Sigmoid colon (tissue), 7 donors: ENCODE measurements around the gene PJA1. TPM values are rescaled to one million over a fixed set of nuclear protein-coding genes. Genes with fewer than 3 reads are reported as not detected.
A peak's percentile ranks its signal among the peaks of the same experiment; 100 is the strongest.

Source experiments
- DNase-seq: peaks from one replicate; pipeline ENCODE4 v3.0.0-alpha.2; 2019
- H3K27ac ChIP-seq, 4 donors: fragments of 200-600 bp; sonication (generic); one replicate each; pipeline ENCODE4 v1.5.1; 2016 to 2019; ENCODE audit warnings: mild to moderate bottlenecking in 1 of 4
- H3K27me3 ChIP-seq, 3 donors: fragments of 200-600 bp; sonication (generic); one replicate each; pipeline ENCODE4 v1.5.1; 2019; ENCODE audit warnings: mild to moderate bottlenecking in 1 of 3
- H3K36me3 ChIP-seq, 4 donors: fragments of 200-600 bp; sonication (generic); one replicate each; pipeline ENCODE4 v1.5.1; 2016 to 2019
- H3K4me1 ChIP-seq, 4 donors: fragments of 200-600 bp; sonication (generic); one replicate each; pipeline ENCODE4 v1.5.1; 2017 to 2019
- H3K4me3 ChIP-seq, 4 donors: fragments of 200-600 bp; sonication (generic); one replicate each; pipeline ENCODE4 v1.5.1; 2017 to 2019; ENCODE audit warnings: mild to moderate bottlenecking in 2 of 4, moderate library complexity in 1 of 4
- H3K9me3 ChIP-seq, 4 donors: fragments of 200-600 bp in 3 of 4; sonication (generic) in 3 of 4; one replicate each; pipeline versions ENCODE4 v1.5.1 to v1.6.1; 2013 to 2019
- EP300 ChIP-seq, 4 donors: sonication (generic); formaldehyde crosslinking; IDR thresholded peaks; one replicate each; pipeline ENCODE4 v1.6.1; 2017; ENCODE audit warnings: antibody characterized with exemption in 4 of 4
- POLR2A ChIP-seq, 2 donors: fragments of 450-650 bp; IDR thresholded peaks; one replicate each; pipeline ENCODE4 v1.6.1; 2016; ENCODE audit warnings: antibody characterized with exemption in 2 of 2, mild to moderate bottlenecking in 2 of 2, moderate library complexity in 2 of 2
- POLR2AphosphoS5 ChIP-seq, 4 donors: sonication (generic); formaldehyde crosslinking; IDR thresholded peaks; one replicate each; pipeline ENCODE4 v1.6.1; 2017; ENCODE audit warnings: antibody characterized with exemption in 4 of 4
- WGBS, 2 donors: extraction: QIAGEN DNeasy Blood & Tissue Kit; methylation state at CpG; one replicate each; pipeline ENCODE4 v1.1.7; 2013; 5-methylcytosine and 5-hydroxymethylcytosine counted together
- intact Hi-C: fragments of 100-400 bp; cut with DNase I; formaldehyde crosslinking; loops from one replicate; pipeline ENCODE4 v1.15.1; 2023
- polyA plus RNA-seq, 3 donors: library from polyadenylated mRNA; stranded (reverse); fragments of 200-250 nt; gene quantifications; one replicate each; pipeline ENCODE4 v1.2.3, GENCODE V29; 2013
- total RNA-seq, 4 donors: library from RNA; depleted of rRNA; stranded (reverse); fragments of >200 nt; gene quantifications; one replicate each; pipeline ENCODE4 v1.1.0, GENCODE V29; 2016
- TF ChIP-seq, protein P1 (sequence below), 4 experiments: fragments of 450-650 bp in 3 of 4; fragments of 200-600 bp in 1 of 4; IDR thresholded peaks; one replicate each; pipeline ENCODE4 v1.5.1; 2016 to 2019; ENCODE audit warnings: antibody characterized with exemption in 4 of 4, mild to moderate bottlenecking in 3 of 4, moderate library complexity in 2 of 4
- donor health status: healthy with polysubstance abuse.
- donor health status: Bipolar disorder and iron deficiency.
- donor health status: healthy.

PJA1 gene
- total and polyA plus RNA-seq, 7 donors, result 5.3 to 21.8 (median 17.0) TPM

DNA sequence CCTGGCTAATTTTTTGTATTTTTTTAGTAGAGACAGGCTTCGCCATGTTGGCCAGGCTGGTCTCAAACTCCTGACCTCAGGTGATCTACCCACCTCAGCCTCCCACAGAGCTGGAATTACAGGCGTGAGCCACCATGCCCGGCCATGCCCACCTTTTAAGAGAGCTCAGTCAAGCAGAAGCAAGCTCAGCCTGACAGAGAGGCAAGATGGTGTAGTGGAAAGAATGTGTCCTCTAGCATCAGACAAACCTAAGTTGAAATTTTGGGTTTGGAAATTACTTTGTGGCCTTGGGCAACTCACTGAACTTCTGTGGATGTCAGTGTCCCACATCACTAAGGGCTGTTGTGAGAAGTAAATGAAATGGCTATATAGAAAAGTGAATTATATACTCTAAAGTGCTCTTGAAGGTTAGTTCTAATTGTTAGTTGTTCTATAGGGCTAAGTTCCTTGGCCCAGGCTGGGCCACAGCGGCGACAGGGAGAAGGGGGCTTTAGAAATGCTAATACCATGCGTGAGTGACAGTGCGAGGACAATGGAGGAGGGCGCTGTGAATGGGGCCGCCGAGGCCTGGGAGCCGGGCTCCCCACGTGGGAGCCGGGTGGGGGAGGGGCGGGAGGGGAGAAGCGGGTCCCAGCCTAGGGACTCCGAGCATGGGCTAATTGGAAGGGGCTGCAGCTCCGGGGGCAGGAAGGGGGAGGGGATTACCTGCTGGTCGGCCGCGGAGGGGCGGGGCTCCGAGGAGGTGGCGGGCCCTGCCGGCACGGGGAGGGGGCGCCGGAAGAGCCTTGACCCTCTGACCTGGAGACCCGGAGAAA, 15.6 kb downstream of the PJA1 start:
- intact Hi-C loops, result no loop called here
- no peaks in the 10 kb centered on the region for H3K27me3 ChIP-seq
- no peaks in the 10 kb centered on the region for H3K36me3 ChIP-seq
- 45 to 70% methylated on average over 28 of the region's 28 CpGs for WGBS, 2 donors
- H3K27ac ChIP-seq, result no peak overlapping the region
- DNase-seq, result no peak
- H3K4me1 ChIP-seq, result no peaks in the 10 kb centered on the region
- H3K4me3 ChIP-seq, result no peak overlapping the region
- no peaks in the 10 kb centered on the region for H3K9me3 ChIP-seq
- TF ChIP-seq POLR2A (IDR thresholded peaks at IDR 0.05), result no peak

DNA sequence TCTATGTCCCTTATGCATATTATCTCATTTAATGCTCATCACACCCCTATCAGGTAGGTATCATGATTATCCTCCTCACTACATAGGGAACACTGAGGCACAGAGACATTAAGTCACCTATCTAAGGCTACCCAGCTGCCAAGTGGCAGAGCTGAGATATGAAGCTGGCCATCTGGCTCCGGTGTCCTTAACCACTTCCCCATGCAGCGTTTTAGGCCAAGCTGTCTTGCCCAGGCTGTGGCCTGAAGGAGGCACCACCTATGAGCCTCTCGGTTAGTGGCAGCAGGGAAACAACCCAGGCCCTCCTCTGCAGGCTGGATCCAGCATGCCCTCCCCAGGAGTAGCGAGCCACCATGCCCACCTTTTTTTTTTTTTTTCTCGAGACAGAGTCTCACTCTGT, 16.3 kb downstream of the PJA1 start:
- H3K27me3 ChIP-seq, result no peaks in the 10 kb centered on the region
- no peaks in the 10 kb centered on the region for H3K9me3 ChIP-seq
- no peaks in the 10 kb centered on the region for H3K36me3 ChIP-seq
- TF ChIP-seq EP300 (IDR thresholded peaks at IDR 0.05), result no peak
- TF ChIP-seq, protein P1, sequence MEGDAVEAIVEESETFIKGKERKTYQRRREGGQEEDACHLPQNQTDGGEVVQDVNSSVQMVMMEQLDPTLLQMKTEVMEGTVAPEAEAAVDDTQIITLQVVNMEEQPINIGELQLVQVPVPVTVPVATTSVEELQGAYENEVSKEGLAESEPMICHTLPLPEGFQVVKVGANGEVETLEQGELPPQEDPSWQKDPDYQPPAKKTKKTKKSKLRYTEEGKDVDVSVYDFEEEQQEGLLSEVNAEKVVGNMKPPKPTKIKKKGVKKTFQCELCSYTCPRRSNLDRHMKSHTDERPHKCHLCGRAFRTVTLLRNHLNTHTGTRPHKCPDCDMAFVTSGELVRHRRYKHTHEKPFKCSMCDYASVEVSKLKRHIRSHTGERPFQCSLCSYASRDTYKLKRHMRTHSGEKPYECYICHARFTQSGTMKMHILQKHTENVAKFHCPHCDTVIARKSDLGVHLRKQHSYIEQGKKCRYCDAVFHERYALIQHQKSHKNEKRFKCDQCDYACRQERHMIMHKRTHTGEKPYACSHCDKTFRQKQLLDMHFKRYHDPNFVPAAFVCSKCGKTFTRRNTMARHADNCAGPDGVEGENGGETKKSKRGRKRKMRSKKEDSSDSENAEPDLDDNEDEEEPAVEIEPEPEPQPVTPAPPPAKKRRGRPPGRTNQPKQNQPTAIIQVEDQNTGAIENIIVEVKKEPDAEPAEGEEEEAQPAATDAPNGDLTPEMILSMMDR (IDR thresholded peaks at IDR 0.05), result no peak
- TF ChIP-seq POLR2A (IDR thresholded peaks at IDR 0.05), result no peak
- no peak for TF ChIP-seq POLR2AphosphoS5 (IDR thresholded peaks at IDR 0.05)
- no peak overlapping the region for H3K4me3 ChIP-seq
- no peak for DNase-seq
- no peak overlapping the region for H3K27ac ChIP-seq
- intact Hi-C loops, result no loop called here
- H3K4me1 ChIP-seq, result no peaks in the 10 kb centered on the region
- 73 to 82% methylated on average over 5 of the region's 5 CpGs for WGBS, 2 donors

DNA sequence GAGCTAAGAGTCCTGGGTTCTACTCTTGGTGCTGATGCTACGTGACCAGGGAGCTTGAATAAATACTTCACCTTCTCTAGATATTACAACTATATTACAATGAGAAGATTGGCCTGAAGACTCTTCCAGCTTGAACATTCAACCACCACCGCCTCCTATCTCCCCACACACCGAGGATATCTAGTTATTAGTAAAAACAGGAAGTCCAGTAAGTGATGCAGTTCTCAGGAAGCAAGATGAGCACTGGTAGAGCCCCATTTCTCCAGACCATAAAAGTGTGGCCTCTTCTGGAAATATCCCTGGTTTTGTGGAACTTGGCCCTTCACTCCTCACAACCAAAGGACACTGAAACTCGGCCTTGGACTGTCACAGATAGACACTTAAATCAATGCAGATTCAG, 18.5 kb downstream of the PJA1 start:
- WGBS, 2 donors, result 86 to 87% methylated on average over 4 of the region's 4 CpGs
- H3K27ac ChIP-seq, result no peak overlapping the region
- no peaks in the 10 kb centered on the region for H3K9me3 ChIP-seq
- H3K36me3 ChIP-seq, result no peaks in the 10 kb centered on the region
- H3K27me3 ChIP-seq, result no peaks in the 10 kb centered on the region
- H3K4me1 ChIP-seq, result no peaks in the 10 kb centered on the region
- TF ChIP-seq EP300 (IDR thresholded peaks at IDR 0.05) (no peak), POLR2A (IDR thresholded peaks at IDR 0.05) (no peak), POLR2AphosphoS5 (IDR thresholded peaks at IDR 0.05) (no peak)
- TF ChIP-seq, protein P1 (IDR thresholded peaks at IDR 0.05), result no peak
- intact Hi-C loops, result no loop called here
- DNase-seq, result peak; percentile 15
- H3K4me3 ChIP-seq, result no peak overlapping the region

DNA sequence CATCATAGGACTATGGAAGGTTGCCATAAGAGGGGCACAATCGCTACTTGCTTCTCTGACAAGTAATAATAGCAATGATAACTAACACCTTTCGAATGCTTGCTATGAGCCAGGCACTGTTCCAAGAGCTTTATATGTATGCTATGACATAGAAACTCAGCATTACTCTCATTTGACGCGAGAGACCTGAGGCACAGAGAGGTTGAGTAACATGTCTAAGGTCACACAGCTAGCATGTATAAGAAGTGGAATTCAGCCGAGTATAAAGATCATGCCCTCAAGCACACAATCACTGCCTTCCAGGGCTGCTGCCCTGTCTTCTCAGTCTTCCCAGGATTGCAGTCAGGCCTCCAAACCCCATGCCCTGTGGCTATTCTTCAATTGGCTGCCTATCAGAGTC, 19.5 kb downstream of the PJA1 start:
- Histone ChIP-seq H3K4me1 (no peaks in the 10 kb centered on the region), H3K27ac (no peak overlapping the region), H3K4me3 (no peak overlapping the region), H3K36me3 (no peaks in the 10 kb centered on the region), H3K9me3 (no peaks in the 10 kb centered on the region), H3K27me3 (no peaks in the 10 kb centered on the region)
- 93 to 95% methylated on average over 5 of the region's 5 CpGs for WGBS, 2 donors
- TF ChIP-seq POLR2AphosphoS5 (IDR thresholded peaks at IDR 0.05) (no peak), POLR2A (IDR thresholded peaks at IDR 0.05) (no peak), EP300 (IDR thresholded peaks at IDR 0.05) (no peak)
- TF ChIP-seq, protein P1 (IDR thresholded peaks at IDR 0.05), result no peak
- DNase-seq, result peak; percentile 45
- intact Hi-C loops, result no loop called here

DNA sequence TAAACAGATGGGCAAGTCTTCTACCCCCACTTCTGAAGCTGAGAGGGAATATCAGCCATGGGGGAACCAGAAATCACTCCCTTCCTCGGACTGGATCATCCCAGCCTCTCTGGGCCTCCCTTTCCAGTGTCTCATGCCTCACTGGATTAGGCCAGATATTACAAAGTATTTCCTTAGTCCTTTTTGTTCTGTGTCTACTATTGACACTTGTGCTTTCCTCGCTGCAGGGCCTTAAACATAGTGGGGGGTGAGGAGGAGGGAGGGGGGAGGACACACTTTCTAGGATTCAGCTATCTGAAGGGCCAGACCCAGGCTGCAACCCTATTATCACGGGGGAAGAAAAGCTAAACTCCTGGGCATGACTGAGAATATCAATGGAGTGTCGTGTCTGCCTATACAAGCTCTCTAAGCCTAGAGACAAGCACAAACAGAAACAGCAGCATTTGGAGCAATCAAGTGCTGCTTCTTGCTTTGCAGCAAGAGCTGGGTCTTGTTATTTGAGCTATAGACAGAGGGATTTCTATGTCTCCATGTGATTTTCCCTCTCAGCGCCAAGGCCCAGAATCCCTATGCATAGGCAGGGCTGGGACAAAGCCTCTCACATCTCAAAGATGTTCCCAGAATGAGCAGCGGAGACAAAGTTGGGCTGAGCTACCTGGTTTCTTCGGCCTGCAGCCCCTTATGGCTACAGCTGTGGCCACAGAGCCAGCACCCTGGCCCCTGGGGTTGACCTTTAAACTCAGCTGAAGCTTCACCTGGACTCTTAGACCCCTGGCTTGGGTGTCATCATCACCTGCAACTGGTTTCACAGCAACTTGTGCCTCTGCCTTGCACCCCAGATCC, 20.2 kb downstream of the PJA1 start:
- Histone ChIP-seq H3K27ac (no peak overlapping the region), H3K36me3 (no peaks in the 10 kb centered on the region), H3K4me1 (no peaks in the 10 kb centered on the region), H3K4me3 (no peak overlapping the region), H3K9me3 (no peaks in the 10 kb centered on the region), H3K27me3 (no peaks in the 10 kb centered on the region)
- TF ChIP-seq POLR2A (IDR thresholded peaks at IDR 0.05) (no peak), EP300 (IDR thresholded peaks at IDR 0.05) (no peak), POLR2AphosphoS5 (IDR thresholded peaks at IDR 0.05) (no peak)
- TF ChIP-seq, protein P1 (IDR thresholded peaks at IDR 0.05), result no peak
- intact Hi-C loops, result no loop called here
- WGBS, 2 donors, result 80 to 82% methylated on average over 7 of the region's 7 CpGs
- DNase-seq, result peak; percentile 9
